GM23338 (cell line): ENCODE results near the gene CCT5. TPM values are rescaled to one million over a fixed set of nuclear protein-coding genes. Genes with fewer than 3 reads are reported as not detected.

ENCODE experiments used
- ATAC-seq: fragments of 200-7000 bp; cut with Tn5 transposase; 3 replicates; pipeline ENCODE4 v1.9.1; 2020
- DNase-seq: peaks from one replicate; pipeline ENCODE4 v3.0.0-alpha.2; 2015; ENCODE audit warnings: low spot score
- H2AFZ ChIP-seq: fragments of 200-600 bp; sonication (generic); 2 replicates; pipeline ENCODE4 v1.8.0; 2016; ENCODE audit warnings: antibody characterized with exemption, mild to moderate bottlenecking, moderate library complexity
- H3F3A ChIP-seq: fragments of 200-600 bp; sonication (generic); replicated peaks from 2 replicates; pipeline ENCODE4 v1.8.0; 2017; ENCODE audit warnings: antibody characterized with exemption, mixed run types, low read depth
- H3K27ac ChIP-seq: fragments of 200-600 bp; sonication (generic); 2 replicates; pipeline ENCODE4 v1.6.1; 2016; ENCODE audit warnings: low read depth
- H3K27me3 ChIP-seq: fragments of 200-600 bp; sonication (generic); 2 replicates; pipeline ENCODE4 v1.8.0; 2016; ENCODE audit warnings: mild to moderate bottlenecking, mixed run types, moderate library complexity; ENCODE audit not compliant: insufficient read depth
- H3K36me3 ChIP-seq: fragments of 200-600 bp; sonication (generic); 2 replicates; pipeline ENCODE4 v1.8.0; 2016; ENCODE audit warnings: mild to moderate bottlenecking; ENCODE audit not compliant: insufficient read depth
- H3K4me1 ChIP-seq: fragments of 200-600 bp; sonication (generic); 2 replicates; pipeline ENCODE4 v1.8.0; 2016; ENCODE audit warnings: mild to moderate bottlenecking, moderate library complexity; ENCODE audit not compliant: insufficient read depth
- H3K4me2 ChIP-seq: fragments of 200-600 bp; sonication (generic); 2 replicates; pipeline ENCODE4 v1.7.1; 2017; ENCODE audit warnings: mixed run types
- H3K4me3 ChIP-seq: fragments of 200-600 bp; sonication (generic); 2 replicates; pipeline ENCODE4 v1.6.1; 2016; ENCODE audit warnings: mixed run types
- H3K79me2 ChIP-seq: fragments of 200-600 bp; sonication (generic); replicated peaks from 2 replicates; pipeline ENCODE4 v1.8.0; 2017; ENCODE audit warnings: mild to moderate bottlenecking; ENCODE audit not compliant: insufficient read depth
- H3K9me2 ChIP-seq: fragments of 200-600 bp; sonication (generic); 2 replicates; pipeline ENCODE4 v1.8.0; 2017; ENCODE audit not compliant: insufficient read depth
- H4K20me1 ChIP-seq: fragments of 200-600 bp; sonication (generic); replicated peaks from 2 replicates; pipeline ENCODE4 v1.8.0; 2017; ENCODE audit warnings: mild to moderate bottlenecking; ENCODE audit not compliant: insufficient read depth
- H3K27ac Mint-ChIP-seq: 2 replicates; pipeline ENCODE4 v1.8.0; 2020; ENCODE audit warnings: inconsistent platforms, mild to moderate bottlenecking, moderate library complexity, mixed read lengths
- H3K27me3 Mint-ChIP-seq: 3 replicates; pipeline ENCODE4 v1.8.0; 2022; ENCODE audit warnings: low read depth, mild to moderate bottlenecking, moderate library complexity, mixed read lengths, inconsistent platforms; ENCODE audit not compliant: insufficient read depth, poor library complexity
- H3K36me3 Mint-ChIP-seq: 3 replicates; pipeline ENCODE4 v1.8.0; 2021; ENCODE audit warnings: low read depth, mild to moderate bottlenecking, inconsistent platforms, moderate library complexity, mixed read lengths
- H3K4me1 Mint-ChIP-seq: 3 replicates; pipeline ENCODE4 v1.8.0; 2020; ENCODE audit warnings: mild to moderate bottlenecking, inconsistent platforms, mixed read lengths
- H3K4me3 Mint-ChIP-seq: 3 replicates; pipeline ENCODE4 v1.8.0; 2021; ENCODE audit warnings: moderate library complexity, mild to moderate bottlenecking, inconsistent platforms, mixed read lengths
- H3K9me3 Mint-ChIP-seq: 3 replicates; pipeline ENCODE4 v1.8.0; 2020; ENCODE audit warnings: moderate library complexity, mild to moderate bottlenecking, inconsistent platforms, mixed read lengths
- CREB1 ChIP-seq: fragments of 250-450 bp; sonication (Bioruptor Pico); IDR thresholded peaks from 2 replicates; pipeline ENCODE4 v1.5.0; 2020; ENCODE audit warnings: low read depth, mild to moderate bottlenecking, moderate library complexity
- ETS1 ChIP-seq: IDR thresholded peaks from 2 replicates; pipeline ENCODE4 v1.6.1; 2016; ENCODE audit warnings: antibody characterized with exemption
- EZH2 ChIP-seq: fragments of 200-600 bp; sonication (generic); IDR thresholded peaks from one replicate; pipeline ENCODE4 v1.8.0; 2017; ENCODE audit warnings: antibody characterized with exemption, mild to moderate bottlenecking, low read depth; ENCODE audit not compliant: unreplicated experiment
- EZH2phosphoT487 ChIP-seq: fragments of 200-600 bp; sonication (generic); IDR thresholded peaks from one replicate; pipeline ENCODE4 v1.8.1; 2018; ENCODE audit warnings: antibody characterized with exemption; ENCODE audit not compliant: unreplicated experiment
- JUNB ChIP-seq: IDR thresholded peaks from one replicate; pipeline ENCODE4 v1.6.1; 2016; ENCODE audit warnings: antibody characterized with exemption; ENCODE audit not compliant: unreplicated experiment
- NANOG ChIP-seq: IDR thresholded peaks from 2 replicates; pipeline ENCODE4 v1.6.1; 2016; ENCODE audit warnings: antibody characterized with exemption, borderline replicate concordance
- POLR2AphosphoS5 ChIP-seq: IDR thresholded peaks from 2 replicates; pipeline ENCODE4 v1.6.1; 2016; ENCODE audit warnings: antibody characterized with exemption, low read depth
- STAT1 ChIP-seq: IDR thresholded peaks from one replicate; pipeline ENCODE4 v1.6.1; 2016; ENCODE audit warnings: antibody characterized with exemption; ENCODE audit not compliant: unreplicated experiment
- ZNF114 ChIP-seq: fragments of 250-450 bp; sonication (Bioruptor Pico); IDR thresholded peaks from 2 replicates; pipeline ENCODE4 v1.5.0; 2020; ENCODE audit warnings: mild to moderate bottlenecking, moderate library complexity
- ZNF331 ChIP-seq: fragments of 250-450 bp; sonication (Bioruptor Pico); IDR thresholded peaks from 2 replicates; pipeline ENCODE4 v1.5.0; 2020; ENCODE audit warnings: low read depth, mild to moderate bottlenecking, moderate library complexity
- polyA plus RNA-seq: library from polyadenylated mRNA; unstranded; fragments of >200 nt; fragmentation: Nextera tagmentation; extraction: Ambion mirVana; gene quantifications from 2 replicates; pipeline ENCODE4 v1.2.1, GENCODE V29; 2016
- total RNA-seq: library from RNA; depleted of rRNA; stranded (reverse); fragments of >200 nt; shearing (Covaris generic); gene quantifications from 2 replicates; pipeline ENCODE4 v1.2.3, GENCODE V29; 2014
- TF ChIP-seq, protein P1 (sequence below): IDR thresholded peaks from one replicate; pipeline ENCODE4 v1.6.1; 2018; ENCODE audit warnings: antibody characterized with exemption; ENCODE audit not compliant: unreplicated experiment
- TF ChIP-seq, protein P2 (sequence below), 2 experiments: fragments of 200-600 bp in 1 of 2; sonication (generic) in 1 of 2; conservative IDR thresholded peaks; 2 replicates each; pipeline versions ENCODE4 v1.5.1 to v1.6.1; 2016 to 2017; ENCODE audit warnings: antibody characterized with exemption in 2 of 2, low read depth in 2 of 2, mild to moderate bottlenecking in 2 of 2, moderate library complexity in 1 of 2
- TF ChIP-seq, protein P3 (sequence below): fragments of 250-450 bp; sonication (Bioruptor Pico); IDR thresholded peaks from 2 replicates; pipeline ENCODE4 v1.5.0; 2020; ENCODE audit warnings: mild to moderate bottlenecking, moderate library complexity

Gene CCT5
- total and polyA plus RNA-seq, 2 experiments from 2014 or later = 576 to 661 TPM

GRCh38 chr5:10275991-10276390, 25.9 kb downstream of the CCT5 start (continued):
- TF ChIP-seq JUNB (no peak), NANOG (no peak)

DNA sequence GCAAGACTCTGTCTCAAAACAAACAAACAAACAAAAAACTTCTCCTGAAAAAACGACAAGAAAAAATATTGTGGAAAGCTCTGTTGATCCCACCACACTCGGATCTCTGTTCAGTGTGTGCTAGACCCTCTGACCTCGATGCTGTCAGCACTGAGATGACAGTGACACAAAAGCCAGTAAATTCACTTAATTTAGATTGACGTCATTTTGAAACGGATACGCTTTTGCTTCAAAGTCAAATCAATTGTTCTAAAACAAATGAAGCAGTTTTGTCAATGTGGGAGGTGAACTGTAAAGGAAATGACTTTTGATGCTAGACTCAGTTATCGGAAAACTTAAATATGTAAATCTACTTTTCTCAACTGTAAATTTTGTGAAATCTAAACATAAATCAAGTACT, 26.6 kb downstream of the CCT5 start:
- Mint-ChIP-seq H3K9me3 (peaks cover 3% of the 10 kb centered on the region; the same call in 2 of the 3 replicates), H3K36me3 (peaks cover 5% of the 10 kb centered on the region), H3K4me1 (peaks cover 20% of the 10 kb centered on the region), H3K27me3 (peaks cover 8% of the 10 kb centered on the region), H3K27ac (no peak overlapping the region), H3K4me3 (no peak overlapping the region)
- Histone ChIP-seq H3K4me3 (no peak overlapping the region), H3K4me1 (peaks cover 17% of the 10 kb centered on the region), H3K27me3 (no peaks in the 10 kb centered on the region), H4K20me1 (no peaks in the 10 kb centered on the region), H3F3A (no peaks in the 10 kb centered on the region), H3K36me3 (no peaks in the 10 kb centered on the region), H3K27ac (peak overlapping the region; percentile 71), H3K9me2 (no peaks in the 10 kb centered on the region), H3K4me2 (no peak overlapping the region), H3K79me2 (no peaks in the 10 kb centered on the region), H2AFZ (no peak overlapping the region)
- ATAC-seq (no peak), DNase-seq (no peak)
- TF ChIP-seq ETS1 = no peak
- TF ChIP-seq ZNF331 = no peak
- no peak for TF ChIP-seq NANOG
- TF ChIP-seq, protein P1, sequence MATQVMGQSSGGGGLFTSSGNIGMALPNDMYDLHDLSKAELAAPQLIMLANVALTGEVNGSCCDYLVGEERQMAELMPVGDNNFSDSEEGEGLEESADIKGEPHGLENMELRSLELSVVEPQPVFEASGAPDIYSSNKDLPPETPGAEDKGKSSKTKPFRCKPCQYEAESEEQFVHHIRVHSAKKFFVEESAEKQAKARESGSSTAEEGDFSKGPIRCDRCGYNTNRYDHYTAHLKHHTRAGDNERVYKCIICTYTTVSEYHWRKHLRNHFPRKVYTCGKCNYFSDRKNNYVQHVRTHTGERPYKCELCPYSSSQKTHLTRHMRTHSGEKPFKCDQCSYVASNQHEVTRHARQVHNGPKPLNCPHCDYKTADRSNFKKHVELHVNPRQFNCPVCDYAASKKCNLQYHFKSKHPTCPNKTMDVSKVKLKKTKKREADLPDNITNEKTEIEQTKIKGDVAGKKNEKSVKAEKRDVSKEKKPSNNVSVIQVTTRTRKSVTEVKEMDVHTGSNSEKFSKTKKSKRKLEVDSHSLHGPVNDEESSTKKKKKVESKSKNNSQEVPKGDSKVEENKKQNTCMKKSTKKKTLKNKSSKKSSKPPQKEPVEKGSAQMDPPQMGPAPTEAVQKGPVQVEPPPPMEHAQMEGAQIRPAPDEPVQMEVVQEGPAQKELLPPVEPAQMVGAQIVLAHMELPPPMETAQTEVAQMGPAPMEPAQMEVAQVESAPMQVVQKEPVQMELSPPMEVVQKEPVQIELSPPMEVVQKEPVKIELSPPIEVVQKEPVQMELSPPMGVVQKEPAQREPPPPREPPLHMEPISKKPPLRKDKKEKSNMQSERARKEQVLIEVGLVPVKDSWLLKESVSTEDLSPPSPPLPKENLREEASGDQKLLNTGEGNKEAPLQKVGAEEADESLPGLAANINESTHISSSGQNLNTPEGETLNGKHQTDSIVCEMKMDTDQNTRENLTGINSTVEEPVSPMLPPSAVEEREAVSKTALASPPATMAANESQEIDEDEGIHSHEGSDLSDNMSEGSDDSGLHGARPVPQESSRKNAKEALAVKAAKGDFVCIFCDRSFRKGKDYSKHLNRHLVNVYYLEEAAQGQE = no peak
- TF ChIP-seq ZNF114 = no peak
- no peak for TF ChIP-seq JUNB
- TF ChIP-seq, protein P2, sequence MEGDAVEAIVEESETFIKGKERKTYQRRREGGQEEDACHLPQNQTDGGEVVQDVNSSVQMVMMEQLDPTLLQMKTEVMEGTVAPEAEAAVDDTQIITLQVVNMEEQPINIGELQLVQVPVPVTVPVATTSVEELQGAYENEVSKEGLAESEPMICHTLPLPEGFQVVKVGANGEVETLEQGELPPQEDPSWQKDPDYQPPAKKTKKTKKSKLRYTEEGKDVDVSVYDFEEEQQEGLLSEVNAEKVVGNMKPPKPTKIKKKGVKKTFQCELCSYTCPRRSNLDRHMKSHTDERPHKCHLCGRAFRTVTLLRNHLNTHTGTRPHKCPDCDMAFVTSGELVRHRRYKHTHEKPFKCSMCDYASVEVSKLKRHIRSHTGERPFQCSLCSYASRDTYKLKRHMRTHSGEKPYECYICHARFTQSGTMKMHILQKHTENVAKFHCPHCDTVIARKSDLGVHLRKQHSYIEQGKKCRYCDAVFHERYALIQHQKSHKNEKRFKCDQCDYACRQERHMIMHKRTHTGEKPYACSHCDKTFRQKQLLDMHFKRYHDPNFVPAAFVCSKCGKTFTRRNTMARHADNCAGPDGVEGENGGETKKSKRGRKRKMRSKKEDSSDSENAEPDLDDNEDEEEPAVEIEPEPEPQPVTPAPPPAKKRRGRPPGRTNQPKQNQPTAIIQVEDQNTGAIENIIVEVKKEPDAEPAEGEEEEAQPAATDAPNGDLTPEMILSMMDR (conservative IDR thresholded peaks at IDR 0.05; ENCODE audit: low read depth in 2 of 2) = no peak
- TF ChIP-seq POLR2AphosphoS5 = no peak
- no peak for TF ChIP-seq CREB1 (CRISPR knock-in tag)
- TF ChIP-seq, protein P3, sequence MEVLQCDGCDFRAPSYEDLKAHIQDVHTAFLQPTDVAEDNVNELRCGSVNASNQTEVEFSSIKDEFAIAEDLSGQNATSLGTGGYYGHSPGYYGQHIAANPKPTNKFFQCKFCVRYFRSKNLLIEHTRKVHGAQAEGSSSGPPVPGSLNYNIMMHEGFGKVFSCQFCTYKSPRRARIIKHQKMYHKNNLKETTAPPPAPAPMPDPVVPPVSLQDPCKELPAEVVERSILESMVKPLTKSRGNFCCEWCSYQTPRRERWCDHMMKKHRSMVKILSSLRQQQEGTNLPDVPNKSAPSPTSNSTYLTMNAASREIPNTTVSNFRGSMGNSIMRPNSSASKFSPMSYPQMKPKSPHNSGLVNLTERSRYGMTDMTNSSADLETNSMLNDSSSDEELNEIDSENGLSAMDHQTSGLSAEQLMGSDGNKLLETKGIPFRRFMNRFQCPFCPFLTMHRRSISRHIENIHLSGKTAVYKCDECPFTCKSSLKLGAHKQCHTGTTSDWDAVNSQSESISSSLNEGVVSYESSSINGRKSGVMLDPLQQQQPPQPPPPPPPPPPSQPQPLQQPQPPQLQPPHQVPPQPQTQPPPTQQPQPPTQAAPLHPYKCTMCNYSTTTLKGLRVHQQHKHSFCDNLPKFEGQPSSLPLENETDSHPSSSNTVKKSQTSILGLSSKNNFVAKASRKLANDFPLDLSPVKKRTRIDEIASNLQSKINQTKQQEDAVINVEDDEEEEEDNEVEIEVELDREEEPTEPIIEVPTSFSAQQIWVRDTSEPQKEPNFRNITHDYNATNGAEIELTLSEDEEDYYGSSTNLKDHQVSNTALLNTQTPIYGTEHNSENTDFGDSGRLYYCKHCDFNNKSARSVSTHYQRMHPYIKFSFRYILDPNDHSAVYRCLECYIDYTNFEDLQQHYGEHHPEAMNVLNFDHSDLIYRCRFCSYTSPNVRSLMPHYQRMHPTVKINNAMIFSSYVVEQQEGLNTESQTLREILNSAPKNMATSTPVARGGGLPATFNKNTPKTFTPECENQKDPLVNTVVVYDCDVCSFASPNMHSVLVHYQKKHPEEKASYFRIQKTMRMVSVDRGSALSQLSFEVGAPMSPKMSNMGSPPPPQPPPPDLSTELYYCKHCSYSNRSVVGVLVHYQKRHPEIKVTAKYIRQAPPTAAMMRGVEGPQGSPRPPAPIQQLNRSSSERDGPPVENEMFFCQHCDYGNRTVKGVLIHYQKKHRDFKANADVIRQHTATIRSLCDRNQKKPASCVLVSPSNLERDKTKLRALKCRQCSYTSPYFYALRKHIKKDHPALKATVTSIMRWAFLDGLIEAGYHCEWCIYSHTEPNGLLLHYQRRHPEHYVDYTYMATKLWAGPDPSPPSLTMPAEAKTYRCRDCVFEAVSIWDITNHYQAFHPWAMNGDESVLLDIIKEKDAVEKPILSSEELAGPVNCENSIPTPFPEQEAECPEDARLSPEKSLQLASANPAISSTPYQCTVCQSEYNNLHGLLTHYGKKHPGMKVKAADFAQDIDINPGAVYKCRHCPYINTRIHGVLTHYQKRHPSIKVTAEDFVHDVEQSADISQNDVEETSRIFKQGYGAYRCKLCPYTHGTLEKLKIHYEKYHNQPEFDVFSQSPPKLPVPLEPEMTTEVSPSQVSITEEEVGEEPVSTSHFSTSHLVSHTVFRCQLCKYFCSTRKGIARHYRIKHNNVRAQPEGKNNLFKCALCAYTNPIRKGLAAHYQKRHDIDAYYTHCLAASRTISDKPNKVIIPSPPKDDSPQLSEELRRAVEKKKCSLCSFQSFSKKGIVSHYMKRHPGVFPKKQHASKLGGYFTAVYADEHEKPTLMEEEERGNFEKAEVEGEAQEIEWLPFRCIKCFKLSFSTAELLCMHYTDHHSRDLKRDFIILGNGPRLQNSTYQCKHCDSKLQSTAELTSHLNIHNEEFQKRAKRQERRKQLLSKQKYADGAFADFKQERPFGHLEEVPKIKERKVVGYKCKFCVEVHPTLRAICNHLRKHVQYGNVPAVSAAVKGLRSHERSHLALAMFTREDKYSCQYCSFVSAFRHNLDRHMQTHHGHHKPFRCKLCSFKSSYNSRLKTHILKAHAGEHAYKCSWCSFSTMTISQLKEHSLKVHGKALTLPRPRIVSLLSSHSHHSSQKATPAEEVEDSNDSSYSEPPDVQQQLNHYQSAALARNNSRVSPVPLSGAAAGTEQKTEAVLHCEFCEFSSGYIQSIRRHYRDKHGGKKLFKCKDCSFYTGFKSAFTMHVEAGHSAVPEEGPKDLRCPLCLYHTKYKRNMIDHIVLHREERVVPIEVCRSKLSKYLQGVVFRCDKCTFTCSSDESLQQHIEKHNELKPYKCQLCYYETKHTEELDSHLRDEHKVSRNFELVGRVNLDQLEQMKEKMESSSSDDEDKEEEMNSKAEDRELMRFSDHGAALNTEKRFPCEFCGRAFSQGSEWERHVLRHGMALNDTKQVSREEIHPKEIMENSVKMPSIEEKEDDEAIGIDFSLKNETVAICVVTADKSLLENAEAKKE (CRISPR knock-in tag) = no peak
- no peak for TF ChIP-seq EZH2
- no peak for TF ChIP-seq EZH2phosphoT487
- TF ChIP-seq STAT1 = no peak
